ENCODE measurements around the gene OR6B1.

The OR6B1 gene

DNA sequence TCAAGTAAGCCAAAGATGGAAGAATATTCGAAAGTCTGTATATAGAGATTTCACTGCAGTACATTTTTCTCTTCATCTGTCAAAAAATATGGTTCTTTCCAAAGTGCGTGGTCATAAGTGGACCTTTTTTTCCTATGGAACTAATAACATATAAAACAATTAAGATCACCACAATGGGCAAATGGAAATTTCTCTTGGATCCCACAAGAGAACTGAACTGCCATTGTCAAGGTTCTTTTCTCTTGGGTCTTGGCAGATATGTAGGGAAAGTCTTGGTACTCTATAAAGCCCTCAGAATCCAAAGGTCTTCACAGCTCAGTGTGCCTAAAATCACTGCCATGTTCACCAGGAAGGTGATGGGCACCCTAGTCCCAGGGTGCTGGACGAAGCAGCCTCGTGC lies at the start of gene OR6B1:
TSS of gene OR6B1 (plus strand) at position 301 of the 400 bp plus-strand sequence. CDS start 3,677 bp downstream, outside the sequence.
- no peak within 1 kb of the TSS for H3K4me3 Mint-ChIP-seq
- ATAC-seq (replicated peaks; ENCODE audit: extremely low read depth, poor library complexity, severe bottlenecking) (no peak), DNase-seq (ENCODE audit: low spot score in 2 of 2) (no peak)
- H3K27ac Mint-ChIP-seq (ENCODE audit: low read depth) = no peak within 1 kb of the TSS
- H3K27me3 Mint-ChIP-seq = peaks cover 30% of the 10 kb centered on the region
- H3K4me1 Mint-ChIP-seq = no peaks in the 10 kb centered on the region
- H3K36me3 Mint-ChIP-seq (ENCODE audit: insufficient read depth) = no peaks in the 10 kb centered on the region
- H3K9me3 Mint-ChIP-seq = no peaks in the 10 kb centered on the region

DNA sequence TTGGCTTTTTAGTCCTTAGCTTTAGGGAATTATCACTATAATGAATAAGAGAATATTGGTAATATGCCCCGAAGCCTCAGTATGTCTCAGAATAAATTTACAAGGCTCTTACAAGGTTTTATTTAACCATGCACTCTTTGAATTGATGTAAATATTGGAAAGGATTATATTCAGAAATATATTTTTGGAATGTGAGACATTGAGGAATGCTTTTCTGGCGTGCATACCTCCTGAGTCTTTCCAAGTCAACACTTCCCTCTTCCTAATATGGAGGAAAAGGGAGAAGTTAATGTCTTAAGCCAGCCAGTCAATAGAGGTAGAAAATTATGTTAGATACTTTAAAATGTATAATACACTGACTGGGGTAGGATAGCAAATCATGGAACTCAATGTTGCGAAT lies 46.7 kb upstream of the OR6B1 start:
- no peak overlapping the region for H3K4me3 Mint-ChIP-seq
- H3K36me3 Mint-ChIP-seq (ENCODE audit: insufficient read depth) = no peaks in the 10 kb centered on the region
- H3K27ac Mint-ChIP-seq (ENCODE audit: low read depth) = no peak overlapping the region
- ATAC-seq (replicated peaks; ENCODE audit: extremely low read depth, poor library complexity, severe bottlenecking) (no peak), DNase-seq (ENCODE audit: low spot score in 2 of 2) (no peak)
- no peaks in the 10 kb centered on the region for H3K9me3 Mint-ChIP-seq
- no peaks in the 10 kb centered on the region for H3K4me1 Mint-ChIP-seq
- peaks cover 77% of the 10 kb centered on the region for H3K27me3 Mint-ChIP-seq

DNA sequence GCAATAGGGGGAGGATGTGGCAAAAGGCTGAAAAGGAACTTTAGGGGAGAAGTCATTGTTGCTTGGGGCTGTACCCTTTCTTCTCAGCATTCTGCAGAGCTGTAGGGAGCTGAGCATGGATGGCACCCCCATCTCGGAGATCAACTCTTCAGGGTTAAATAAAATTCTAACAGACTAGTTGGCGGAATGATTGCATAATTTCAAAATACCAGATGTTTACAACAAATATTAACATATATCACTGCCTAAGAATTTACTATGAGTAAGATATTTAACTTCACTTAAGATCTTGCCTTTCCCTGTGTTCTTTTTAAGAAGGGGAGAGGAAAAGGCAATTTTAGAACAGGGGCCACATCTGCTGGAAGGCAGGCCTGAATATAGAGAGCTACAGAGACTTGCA lies 46.0 kb upstream of the OR6B1 start:
- Mint-ChIP-seq H3K36me3 (ENCODE audit: insufficient read depth) (no peaks in the 10 kb centered on the region), H3K27me3 (peaks cover 77% of the 10 kb centered on the region), H3K27ac (ENCODE audit: low read depth) (no peak overlapping the region), H3K4me1 (no peaks in the 10 kb centered on the region), H3K9me3 (no peaks in the 10 kb centered on the region), H3K4me3 (no peak overlapping the region)
- DNase-seq (ENCODE audit: low spot score in 2 of 2) (no peak), ATAC-seq (replicated peaks; ENCODE audit: extremely low read depth, poor library complexity, severe bottlenecking) (no peak)

DNA sequence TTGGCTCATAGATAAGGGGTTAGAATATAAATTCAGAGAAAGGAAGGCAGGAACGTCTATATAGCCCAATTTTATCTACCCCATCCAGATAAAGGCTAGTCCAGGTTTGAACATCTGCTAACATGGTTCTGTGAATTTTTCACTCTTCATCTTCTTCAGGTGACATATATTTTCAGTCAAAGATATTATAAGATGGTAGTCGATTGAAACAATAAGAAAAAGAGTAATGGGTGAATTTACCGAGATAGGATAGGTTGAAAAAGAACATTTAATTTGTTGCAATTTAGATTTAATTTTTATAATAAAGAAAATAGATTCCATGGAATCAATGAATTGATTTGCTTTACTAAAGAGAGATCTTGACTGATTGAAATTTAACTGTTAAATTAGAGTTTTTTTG lies 45.6 kb upstream of the OR6B1 start, which contains the start of gene OR2F1:
TSS of gene OR2F1 (plus strand) at position 301 of the 400 bp plus-strand sequence. CDS start 5,127 bp downstream, outside the sequence.
- Mint-ChIP-seq H3K9me3 (no peaks in the 10 kb centered on the region), H3K36me3 (ENCODE audit: insufficient read depth) (no peaks in the 10 kb centered on the region), H3K27ac (ENCODE audit: low read depth) (no peak within 1 kb of the TSS), H3K27me3 (peaks cover 77% of the 10 kb centered on the region), H3K4me1 (no peaks in the 10 kb centered on the region), H3K4me3 (no peak within 1 kb of the TSS)
- no peak for ATAC-seq (replicated peaks; ENCODE audit: extremely low read depth, poor library complexity, severe bottlenecking)
- DNase-seq (ENCODE audit: low spot score in 2 of 2) = no peak

DNA sequence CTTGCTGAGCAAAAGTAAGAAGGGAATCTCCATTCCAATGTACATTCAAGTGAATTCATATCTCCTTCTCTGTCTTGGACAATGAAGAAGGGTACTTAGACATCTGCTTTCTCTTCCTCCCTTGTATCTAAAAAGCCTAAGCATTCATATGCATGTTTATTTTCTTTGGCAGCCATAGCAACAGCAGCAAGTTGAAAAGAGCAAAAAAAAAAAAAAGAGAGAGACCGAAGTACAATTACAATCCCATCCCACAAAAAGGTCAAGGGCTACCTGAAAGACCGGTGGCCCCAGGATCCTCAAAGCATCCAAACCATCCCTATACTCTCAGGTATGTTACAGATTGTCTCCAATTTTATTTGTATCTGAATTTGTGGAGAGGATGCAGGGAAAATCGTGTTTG lies 41.3 kb upstream of the OR6B1 start:
- Mint-ChIP-seq H3K9me3 (no peaks in the 10 kb centered on the region), H3K4me1 (no peaks in the 10 kb centered on the region), H3K27me3 (peaks cover 82% of the 10 kb centered on the region), H3K36me3 (ENCODE audit: insufficient read depth) (no peaks in the 10 kb centered on the region), H3K4me3 (no peak overlapping the region), H3K27ac (ENCODE audit: low read depth) (no peak overlapping the region)
- ATAC-seq (replicated peaks; ENCODE audit: extremely low read depth, poor library complexity, severe bottlenecking) = no peak
- DNase-seq (ENCODE audit: low spot score in 2 of 2) = no peak

DNA sequence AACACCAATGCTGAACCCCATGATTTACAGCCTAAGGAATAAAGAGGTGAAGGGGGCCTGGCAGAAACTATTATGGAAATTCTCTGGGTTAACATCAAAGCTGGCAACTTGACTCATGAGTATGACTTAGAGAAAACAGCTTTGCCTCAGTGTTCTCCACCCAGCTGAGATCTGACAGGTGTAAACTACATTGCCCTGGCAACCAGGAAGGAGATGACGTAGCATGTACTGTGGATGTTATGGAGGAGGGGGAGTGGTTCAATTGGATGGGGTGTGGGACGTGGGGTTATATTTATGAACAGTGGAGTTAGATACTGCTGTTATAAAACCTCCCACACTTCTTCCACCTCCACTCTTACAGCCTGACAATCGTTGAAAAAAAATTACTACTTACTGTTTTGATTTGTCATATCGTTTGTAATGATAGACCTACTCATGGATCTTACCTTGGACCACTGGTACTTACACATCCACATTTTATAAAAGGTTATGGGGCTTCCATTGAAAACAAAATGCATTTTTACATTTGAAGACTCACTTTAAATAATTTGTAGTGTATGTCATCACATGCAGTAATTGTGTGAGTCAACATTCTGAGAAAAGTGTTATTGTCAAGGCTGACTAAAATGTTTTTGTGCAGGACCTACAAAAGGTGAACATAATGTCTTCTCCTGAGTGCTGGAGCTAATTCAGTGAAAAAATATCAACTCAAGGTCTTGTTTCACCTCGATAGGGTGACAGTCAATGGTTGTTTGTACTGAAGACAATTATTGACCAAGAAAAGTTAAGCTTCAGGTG lies 39.1 kb upstream of the OR6B1 start:
- Mint-ChIP-seq H3K4me3 (no peak overlapping the region), H3K27me3 (peaks cover 68% of the 10 kb centered on the region), H3K36me3 (ENCODE audit: insufficient read depth) (no peaks in the 10 kb centered on the region), H3K9me3 (no peaks in the 10 kb centered on the region), H3K27ac (ENCODE audit: low read depth) (no peak overlapping the region), H3K4me1 (no peaks in the 10 kb centered on the region)
- ATAC-seq (replicated peaks; ENCODE audit: extremely low read depth, poor library complexity, severe bottlenecking) (no peak), DNase-seq (ENCODE audit: low spot score in 2 of 2) (no peak)

DNA sequence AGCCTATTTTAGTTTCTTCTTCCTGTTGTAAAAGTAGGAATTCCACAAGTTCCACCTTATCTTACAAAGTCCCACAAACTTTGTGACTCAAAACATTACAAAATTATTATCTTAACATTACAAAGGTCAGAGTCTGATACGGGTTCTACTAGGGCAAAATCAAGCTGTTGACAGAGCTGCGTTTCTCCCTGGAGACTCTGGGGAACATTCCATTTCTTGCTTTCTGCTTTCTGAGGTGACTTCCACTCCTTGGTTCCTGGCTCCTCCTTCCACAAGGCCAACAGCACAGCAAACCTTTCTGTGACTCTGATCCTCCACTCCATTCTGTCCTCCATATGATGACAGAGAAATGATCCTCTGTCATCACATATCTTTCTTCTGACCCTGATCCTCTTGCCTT lies 34.8 kb upstream of the OR6B1 start:
- Mint-ChIP-seq H3K4me3 (no peak overlapping the region), H3K27me3 (peaks cover 25% of the 10 kb centered on the region), H3K9me3 (no peaks in the 10 kb centered on the region), H3K36me3 (ENCODE audit: insufficient read depth) (no peaks in the 10 kb centered on the region), H3K27ac (ENCODE audit: low read depth) (no peak overlapping the region), H3K4me1 (no peaks in the 10 kb centered on the region)
- ATAC-seq (replicated peaks; ENCODE audit: extremely low read depth, poor library complexity, severe bottlenecking) = no peak
- no peak for DNase-seq (ENCODE audit: low spot score in 2 of 2)

DNA sequence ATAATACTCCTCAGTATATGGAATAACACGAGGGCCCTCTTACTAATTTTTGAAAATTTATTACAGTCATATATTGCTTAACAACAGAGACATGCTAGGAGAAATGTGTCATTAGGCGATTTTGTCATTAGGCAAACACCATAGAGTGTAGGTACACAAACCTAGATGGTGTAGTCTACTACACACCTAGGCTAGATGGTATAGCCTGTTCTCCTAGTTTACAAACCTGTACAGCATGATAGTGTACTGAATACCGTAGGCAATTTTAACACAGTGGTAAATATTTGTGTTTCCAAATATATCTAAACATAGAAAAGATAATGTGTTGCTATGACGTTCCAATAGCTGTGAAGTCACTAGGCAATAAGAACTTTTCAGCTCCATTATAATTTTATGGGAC lies 32.7 kb upstream of the OR6B1 start:
- H3K4me1 Mint-ChIP-seq = no peaks in the 10 kb centered on the region
- H3K36me3 Mint-ChIP-seq (ENCODE audit: insufficient read depth) = no peaks in the 10 kb centered on the region
- peaks cover 22% of the 10 kb centered on the region for H3K27me3 Mint-ChIP-seq
- no peak overlapping the region for H3K4me3 Mint-ChIP-seq
- DNase-seq (ENCODE audit: low spot score in 2 of 2) (no peak), ATAC-seq (replicated peaks; ENCODE audit: extremely low read depth, poor library complexity, severe bottlenecking) (no peak)
- H3K9me3 Mint-ChIP-seq = no peaks in the 10 kb centered on the region
- H3K27ac Mint-ChIP-seq (ENCODE audit: low read depth) = no peak overlapping the region

DNA sequence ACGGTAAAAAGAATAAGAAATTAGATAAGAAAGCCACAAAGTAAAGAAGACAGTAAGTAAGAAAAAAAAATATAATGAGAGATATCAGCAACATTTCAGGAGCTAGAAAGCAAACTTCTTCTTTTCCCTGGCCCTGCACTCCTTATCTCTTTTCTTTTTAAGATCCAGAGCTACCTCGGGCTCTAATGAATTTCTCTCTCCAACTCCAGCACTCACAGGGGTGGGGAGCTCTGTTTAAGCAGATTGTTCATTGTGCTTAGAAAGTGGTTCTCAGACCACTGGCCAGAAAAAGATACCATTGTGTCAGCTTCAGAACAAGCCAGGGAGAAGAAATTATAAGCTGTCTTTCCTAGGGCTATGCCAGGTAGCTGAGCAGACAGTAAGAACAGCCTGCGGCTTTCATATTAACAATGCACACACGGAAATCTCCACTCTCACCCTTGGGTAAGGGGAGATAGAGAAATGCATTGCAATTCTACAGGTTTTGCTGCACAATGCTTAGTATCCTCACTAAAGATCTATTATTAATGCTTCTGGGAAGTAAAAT lies 26.2 kb upstream of the OR6B1 start:
- no peaks in the 10 kb centered on the region for H3K36me3 Mint-ChIP-seq (ENCODE audit: insufficient read depth)
- H3K27me3 Mint-ChIP-seq = peaks cover 46% of the 10 kb centered on the region
- H3K4me1 Mint-ChIP-seq = no peaks in the 10 kb centered on the region
- no peak overlapping the region for H3K27ac Mint-ChIP-seq (ENCODE audit: low read depth)
- no peak for DNase-seq (ENCODE audit: low spot score in 2 of 2)
- ATAC-seq (replicated peaks; ENCODE audit: extremely low read depth, poor library complexity, severe bottlenecking) = no peak
- H3K9me3 Mint-ChIP-seq = no peaks in the 10 kb centered on the region
- no peak overlapping the region for H3K4me3 Mint-ChIP-seq

DNA sequence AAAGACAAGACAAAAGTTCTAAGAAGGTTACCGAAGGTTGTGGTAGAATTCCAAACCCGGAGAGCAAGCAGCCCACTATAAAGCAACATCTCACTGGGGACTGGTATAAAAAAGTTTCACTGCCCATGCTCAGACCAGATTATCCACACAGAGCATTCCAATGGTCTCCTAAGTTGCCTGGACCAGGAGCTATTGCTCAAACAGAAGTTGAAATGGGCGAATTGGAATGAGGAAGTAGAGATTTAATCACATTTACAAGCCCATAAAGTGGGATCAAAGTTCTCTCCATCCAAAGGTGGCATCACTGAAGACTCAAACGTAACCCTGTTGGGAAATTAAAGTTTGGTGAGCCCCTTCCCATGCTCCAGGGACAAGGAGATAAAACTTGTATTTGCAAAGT lies 25.7 kb upstream of the OR6B1 start:
- Mint-ChIP-seq H3K36me3 (ENCODE audit: insufficient read depth) (no peaks in the 10 kb centered on the region), H3K27me3 (peaks cover 48% of the 10 kb centered on the region), H3K4me1 (no peaks in the 10 kb centered on the region), H3K27ac (ENCODE audit: low read depth) (no peak overlapping the region), H3K4me3 (no peak overlapping the region), H3K9me3 (no peaks in the 10 kb centered on the region)
- no peak for ATAC-seq (replicated peaks; ENCODE audit: extremely low read depth, poor library complexity, severe bottlenecking)
- DNase-seq (ENCODE audit: low spot score in 2 of 2) = no peak

DNA sequence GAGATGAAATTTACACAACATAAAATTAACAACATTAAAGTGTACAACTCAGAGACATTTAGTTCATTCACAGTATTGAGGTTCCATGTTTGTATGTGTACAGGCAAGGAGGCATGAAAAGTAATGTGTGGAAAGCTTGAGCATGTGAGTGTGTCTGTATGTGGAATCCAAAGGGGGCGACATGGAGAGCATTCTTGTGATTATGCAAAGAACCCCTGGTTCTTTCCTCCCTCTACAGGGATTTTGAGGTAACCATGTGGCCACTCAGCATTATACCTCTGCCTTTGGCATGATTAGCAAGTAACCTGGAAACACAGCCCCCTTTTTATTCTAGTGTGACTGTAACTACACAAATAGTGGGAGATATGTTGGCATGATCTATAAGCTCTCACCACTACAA lies 24.5 kb upstream of the OR6B1 start:
- H3K4me3 Mint-ChIP-seq = no peak overlapping the region
- no peaks in the 10 kb centered on the region for H3K36me3 Mint-ChIP-seq (ENCODE audit: insufficient read depth)
- H3K27ac Mint-ChIP-seq (ENCODE audit: low read depth) = no peak overlapping the region
- no peak for ATAC-seq (replicated peaks; ENCODE audit: extremely low read depth, poor library complexity, severe bottlenecking)
- no peaks in the 10 kb centered on the region for H3K9me3 Mint-ChIP-seq
- H3K4me1 Mint-ChIP-seq = no peaks in the 10 kb centered on the region
- DNase-seq (ENCODE audit: low spot score in 2 of 2) = no peak
- H3K27me3 Mint-ChIP-seq = peaks cover 59% of the 10 kb centered on the region

DNA sequence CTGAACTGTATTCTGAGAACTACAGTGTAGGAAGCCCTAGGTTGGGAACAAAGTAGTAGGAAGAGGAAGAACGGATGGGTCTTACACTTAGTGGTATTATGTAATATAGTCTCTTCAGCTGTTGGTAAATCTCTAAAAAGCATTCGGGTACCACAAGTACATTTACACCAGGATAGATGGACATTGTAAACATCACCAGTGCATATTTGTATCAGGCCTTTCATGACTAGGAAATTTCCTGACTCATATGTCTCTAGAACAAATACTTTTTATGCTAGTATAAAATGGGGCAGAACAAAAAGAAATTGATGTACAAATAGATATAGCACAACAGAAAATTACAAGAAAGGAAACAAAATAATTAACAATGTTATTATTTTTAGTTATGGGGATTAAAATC lies 21.5 kb upstream of the OR6B1 start:
- no peak for ATAC-seq (replicated peaks; ENCODE audit: extremely low read depth, poor library complexity, severe bottlenecking)
- Mint-ChIP-seq H3K27me3 (peaks cover 49% of the 10 kb centered on the region), H3K27ac (ENCODE audit: low read depth) (no peak overlapping the region)

DNA sequence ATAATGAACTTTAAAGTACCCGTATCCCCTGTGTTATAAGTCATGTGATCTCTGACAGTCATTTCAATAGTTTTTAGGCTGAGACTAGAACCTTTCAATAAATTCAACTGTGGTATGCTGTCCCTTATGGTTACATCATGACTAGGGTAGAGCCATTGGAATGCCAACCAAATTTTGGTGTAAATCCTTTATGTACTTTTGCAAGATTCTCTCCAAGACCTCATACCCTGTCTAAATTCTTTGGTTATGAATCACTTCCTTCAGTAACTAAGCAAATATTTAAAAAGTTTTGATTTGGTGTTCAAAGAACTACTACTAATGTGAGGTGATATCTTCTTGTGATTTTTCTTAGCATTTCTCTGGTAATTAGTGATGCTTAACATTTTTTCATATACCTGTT lies 20.8 kb upstream of the OR6B1 start:
- Mint-ChIP-seq H3K36me3 (ENCODE audit: insufficient read depth) (no peaks in the 10 kb centered on the region), H3K4me3 (no peak overlapping the region), H3K9me3 (no peaks in the 10 kb centered on the region), H3K27me3 (peaks cover 41% of the 10 kb centered on the region), H3K27ac (ENCODE audit: low read depth) (no peak overlapping the region), H3K4me1 (no peaks in the 10 kb centered on the region)
- DNase-seq (ENCODE audit: low spot score in 2 of 2) = no peak
- no peak for ATAC-seq (replicated peaks; ENCODE audit: extremely low read depth, poor library complexity, severe bottlenecking)

More for the DNA sequence above, 21.5 kb upstream of the OR6B1 start:
- Mint-ChIP-seq H3K4me3 (no peak overlapping the region), H3K36me3 (ENCODE audit: insufficient read depth) (no peaks in the 10 kb centered on the region), H3K4me1 (no peaks in the 10 kb centered on the region), H3K9me3 (no peaks in the 10 kb centered on the region)
- no peak for DNase-seq (ENCODE audit: low spot score in 2 of 2)

Measured in central memory CD8-positive, alpha-beta T cell (primary cell).